D721Med (cell line): Measurements from ENCODE around the gene NOL3.
A peak's percentile ranks its signal among the peaks of the same experiment; 100 is the strongest.

Experiments used
- DNase-seq: peaks from one replicate; pipeline ENCODE4 v3.0.0; 2011; ENCODE audit warnings: low spot score; ENCODE audit not compliant: insufficient read length
- FAIRE-seq: peaks from 2 replicates; lab custom pipeline; 2011; peaks lifted over from hg19 to GRCh38; lab: Jason Lieb, UNC
- CTCF ChIP-seq: IDR thresholded peaks from 2 replicates; pipeline ENCODE4 v1.5.1; 2012; ENCODE audit warnings: mild to moderate bottlenecking, control low read depth; ENCODE audit not compliant: insufficient read depth; ENCODE audit errors: missing control alignments

NOL3 gene

GRCh38 chr16:67181346-67181745 lies 11.0 kb downstream of the NOL3 start:
- TF ChIP-seq CTCF = no peak
- DNase-seq (no peak), FAIRE-seq (no peak)

GRCh38 chr16:67182288-67182687 lies 11.9 kb downstream of the NOL3 start:
- DNase-seq (no peak), FAIRE-seq (no peak)
- TF ChIP-seq CTCF = no peak

GRCh38 chr16:67183284-67183626 lies 12.9 kb downstream of the NOL3 start:
- FAIRE-seq (no peak), DNase-seq (no peak)
- no peak for TF ChIP-seq CTCF

GRCh38 chr16:67183627-67184452 lies 13.5 kb downstream of the NOL3 start, which contains the start of gene MATCAP1:
MATCAP1 (minus strand) TSS chr16:67183963; CDS start chr16:67180610, 3,353 bp downstream.
- no peak for TF ChIP-seq CTCF
- FAIRE-seq = no peak
- DNase-seq = peak; percentile 83

GRCh38 chr16:67184453-67184994 lies 14.2 kb downstream of the NOL3 start:
- TF ChIP-seq CTCF = no peak
- no peak for FAIRE-seq

GRCh38 chr16:67184995-67185650 lies 14.8 kb downstream of the NOL3 start:
- DNase-seq (no peak), FAIRE-seq (no peak)
- TF ChIP-seq CTCF = peak; percentile 72

More at GRCh38 chr16:67184453-67184994, 14.2 kb downstream of the NOL3 start:
- DNase-seq = no peak

- FAIRE-seq (no peak), DNase-seq (no peak)
- TF ChIP-seq CTCF = no peak
Observed at GRCh38 chr16:67185651-67186134, 15.4 kb downstream of the NOL3 start.
